Activated naive CD8-positive, alpha-beta T cell treated with anti-CD3 and anti-CD28 coated beads, Interleukin-2, amount 10 ng/mL, durations not matched to agents 7 days and 5 days (primary cell): ENCODE measurements around the gene CBLN3. TPM values are rescaled to one million over a fixed set of nuclear protein-coding genes. Genes with fewer than 3 reads are reported as not detected.

ENCODE experiments used
- ATAC-seq: fragments of 150-1000 bp; cut with Tn5 transposase; one replicate; pipeline ENCODE4 v1.10.0; 2021; ENCODE audit warnings: low read depth, moderate library complexity
- POLR2A ChIA-PET: fragments of 350-600 bp; sonication (Branson Sonifier 250); formaldehyde crosslinking; loops from one replicate; lab custom pipeline; 2021; ENCODE audit warnings: antibody characterized with exemption; lab: Charles Lee
- DNase-seq: peaks from one replicate; pipeline ENCODE4 v3.0.0; 2021
- H3K27ac Mint-ChIP-seq: one replicate; pipeline ENCODE4 v1.8.0; 2022; ENCODE audit warnings: mild to moderate bottlenecking, mixed read lengths
- H3K27me3 Mint-ChIP-seq: one replicate; pipeline ENCODE4 v1.8.0; 2022; ENCODE audit warnings: mild to moderate bottlenecking, moderate library complexity, mixed read lengths
- H3K36me3 Mint-ChIP-seq: one replicate; pipeline ENCODE4 v1.8.0; 2021; ENCODE audit warnings: mild to moderate bottlenecking, mixed read lengths
- H3K4me1 Mint-ChIP-seq: one replicate; pipeline ENCODE4 v1.8.0; 2021; ENCODE audit warnings: mixed read lengths
- H3K4me3 Mint-ChIP-seq: one replicate; pipeline ENCODE4 v1.8.0; 2022; ENCODE audit warnings: mild to moderate bottlenecking, moderate library complexity, mixed read lengths
- H3K9me3 Mint-ChIP-seq: one replicate; pipeline ENCODE4 v1.8.0; 2021; ENCODE audit warnings: mixed read lengths
- total RNA-seq, 2 experiments: library from RNA; stranded (reverse); gene quantifications; one replicate each; pipeline ENCODE4 v1.2.3, GENCODE V29; 2021

The CBLN3 gene
- total RNA-seq, 2 experiments from 2014 or later = 3.2 to 3.8 TPM

- POLR2A ChIA-PET = no interaction called here
- Mint-ChIP-seq H3K9me3 (no peaks in the 10 kb centered on the region), H3K4me3 (no peak overlapping the region), H3K36me3 (no peaks in the 10 kb centered on the region), H3K27me3 (peaks cover 55% of the 10 kb centered on the region), H3K4me1 (peaks cover 4% of the 10 kb centered on the region), H3K27ac (no peak overlapping the region)
- no peak for ATAC-seq
- DNase-seq = no peak
Observed at GRCh38 chr14:24401810-24402702, 27.4 kb downstream of the CBLN3 start.

GRCh38 chr14:24399999-24400718 is 29.3 kb downstream of the CBLN3 start:
- ATAC-seq (no peak), DNase-seq (no peak)
- POLR2A ChIA-PET = no interaction called here
- H3K4me1 Mint-ChIP-seq = peaks cover 9% of the 10 kb centered on the region
- no peak overlapping the region for H3K27ac Mint-ChIP-seq
- peaks cover 53% of the 10 kb centered on the region for H3K27me3 Mint-ChIP-seq
- peak overlapping the region; percentile 21 for H3K4me3 Mint-ChIP-seq
- H3K9me3 Mint-ChIP-seq = no peaks in the 10 kb centered on the region
- H3K36me3 Mint-ChIP-seq = no peaks in the 10 kb centered on the region

GRCh38 chr14:24399447-24399822 is 30.0 kb downstream of the CBLN3 start:
- Mint-ChIP-seq H3K4me3 (peak overlapping the region; percentile 74), H3K27ac (peak overlapping the region; percentile 30), H3K4me1 (peaks cover 9% of the 10 kb centered on the region), H3K27me3 (peaks cover 53% of the 10 kb centered on the region), H3K9me3 (no peaks in the 10 kb centered on the region), H3K36me3 (no peaks in the 10 kb centered on the region)
- ATAC-seq = no peak
- POLR2A ChIA-PET = interaction anchor here (1.0 to 1.2 kb wide), 2 partner anchors 26 to 30 kb away, joined by 3 to 5 read pairs; partner anchors contain the start of genes CBLN3 and KHNYN
- no peak for DNase-seq

- peaks cover 47% of the 10 kb centered on the region for H3K27me3 Mint-ChIP-seq
- no peaks in the 10 kb centered on the region for H3K36me3 Mint-ChIP-seq
- peak within 1 kb of the TSS; percentile 74 for H3K4me3 Mint-ChIP-seq
- H3K27ac Mint-ChIP-seq = peak within 1 kb of the TSS; percentile 30
- POLR2A ChIA-PET = interaction anchor here (0.7 to 1.2 kb wide), 3 partner anchors 26 to 31 kb away, joined by 3 to 5 read pairs (median 3); partner anchors contain the start of genes CBLN3 and KHNYN
- no peaks in the 10 kb centered on the region for H3K9me3 Mint-ChIP-seq
- peak; percentile 70 for DNase-seq
- peak; percentile 94 for ATAC-seq
- peaks cover 9% of the 10 kb centered on the region for H3K4me1 Mint-ChIP-seq
Observed at GRCh38 chr14:24398653-24399446, 30.6 kb downstream of the CBLN3 start, which contains the start of gene NYNRIN. Gene NYNRIN (plus strand): TSS chr14:24399003. CDS start chr14:24399247, 244 bp downstream.

GRCh38 chr14:24398293-24398652 is 31.2 kb downstream of the CBLN3 start:
- no peak overlapping the region for H3K27ac Mint-ChIP-seq
- no peaks in the 10 kb centered on the region for H3K9me3 Mint-ChIP-seq
- POLR2A ChIA-PET = interaction anchor here (0.7 to 1.2 kb wide), 3 partner anchors 27 to 31 kb away, joined by 3 to 5 read pairs (median 3); partner anchors contain the start of genes CBLN3 and KHNYN

GRCh38 chr14:24397639-24398292 is 31.7 kb downstream of the CBLN3 start:
- Mint-ChIP-seq H3K9me3 (no peaks in the 10 kb centered on the region), H3K4me1 (peaks cover 10% of the 10 kb centered on the region), H3K27ac (no peak overlapping the region), H3K4me3 (no peak overlapping the region), H3K36me3 (no peaks in the 10 kb centered on the region), H3K27me3 (peaks cover 46% of the 10 kb centered on the region)
- POLR2A ChIA-PET = no interaction called here
- DNase-seq (no peak), ATAC-seq (no peak)

More at GRCh38 chr14:24398293-24398652, 31.2 kb downstream of the CBLN3 start:
- DNase-seq (no peak), ATAC-seq (no peak)
- H3K4me3 Mint-ChIP-seq = no peak overlapping the region
- no peaks in the 10 kb centered on the region for H3K36me3 Mint-ChIP-seq
- peaks cover 10% of the 10 kb centered on the region for H3K4me1 Mint-ChIP-seq
- H3K27me3 Mint-ChIP-seq = peaks cover 46% of the 10 kb centered on the region

GRCh38 chr14:24395609-24396582 is 33.6 kb downstream of the CBLN3 start:
- POLR2A ChIA-PET = interaction anchor here (1.4 to 1.6 kb wide), 2 partner anchors 34 to 62 kb away, joined by 5 to 6 read pairs; partner anchors contain the start of genes CBLN3 and KHNYN

GRCh38 chr14:24394275-24394674 is 35.2 kb downstream of the CBLN3 start:
- Mint-ChIP-seq H3K27ac (no peak overlapping the region), H3K9me3 (no peaks in the 10 kb centered on the region), H3K4me1 (peaks cover 10% of the 10 kb centered on the region), H3K36me3 (no peaks in the 10 kb centered on the region), H3K27me3 (peaks cover 41% of the 10 kb centered on the region), H3K4me3 (no peak overlapping the region)
- no peak for DNase-seq
- ATAC-seq = no peak
- POLR2A ChIA-PET = no interaction called here

More at GRCh38 chr14:24395609-24396582, 33.6 kb downstream of the CBLN3 start:
- no peaks in the 10 kb centered on the region for H3K36me3 Mint-ChIP-seq
- ATAC-seq (no peak), DNase-seq (no peak)
- no peaks in the 10 kb centered on the region for H3K9me3 Mint-ChIP-seq
- H3K4me3 Mint-ChIP-seq = no peak overlapping the region
- H3K27me3 Mint-ChIP-seq = peaks cover 42% of the 10 kb centered on the region
- H3K27ac Mint-ChIP-seq = no peak overlapping the region
- peaks cover 11% of the 10 kb centered on the region for H3K4me1 Mint-ChIP-seq

GRCh38 chr14:24392325-24393091 is 37.0 kb downstream of the CBLN3 start:
- Mint-ChIP-seq H3K4me3 (no peak overlapping the region), H3K27me3 (peaks cover 56% of the 10 kb centered on the region), H3K36me3 (no peaks in the 10 kb centered on the region), H3K27ac (no peak overlapping the region), H3K4me1 (peaks cover 10% of the 10 kb centered on the region), H3K9me3 (no peaks in the 10 kb centered on the region)
- POLR2A ChIA-PET = no interaction called here
- DNase-seq (no peak), ATAC-seq (no peak)

- peaks cover 7% of the 10 kb centered on the region for H3K4me1 Mint-ChIP-seq
- ATAC-seq (no peak), DNase-seq (no peak)
- POLR2A ChIA-PET = no interaction called here
- no peak overlapping the region for H3K27ac Mint-ChIP-seq
- H3K4me3 Mint-ChIP-seq = no peak overlapping the region
- no peaks in the 10 kb centered on the region for H3K36me3 Mint-ChIP-seq
- peaks cover 51% of the 10 kb centered on the region for H3K27me3 Mint-ChIP-seq
- no peaks in the 10 kb centered on the region for H3K9me3 Mint-ChIP-seq
Observed at GRCh38 chr14:24390701-24391468, 38.6 kb downstream of the CBLN3 start.
